ENCODE measurements around the gene DCN.

The DCN gene

GRCh38 chr12:91185421-91185820 lies 2.8 kb upstream of the DCN start:
- DNase-seq, result no peak

- DNase-seq, result no peak
Measured at GRCh38 chr12:91183551-91183950, 934 bp upstream of the DCN start.

- DNase-seq, result no peak
Measured at GRCh38 chr12:91180582-91181395, 1.8 kb downstream of the DCN start.

- DNase-seq, result no peak
Measured at GRCh38 chr12:91179966-91180561, 2.6 kb downstream of the DCN start.

- DNase-seq, result no peak
Measured at GRCh38 chr12:91179315-91179714, 3.3 kb downstream of the DCN start.

GRCh38 chr12:91178781-91179180 lies 3.8 kb downstream of the DCN start:
- DNase-seq, result no peak

GRCh38 chr12:91178139-91178561 lies 4.5 kb downstream of the DCN start:
- DNase-seq, result no peak

GRCh38 chr12:91177381-91177780 lies 5.2 kb downstream of the DCN start:
- DNase-seq, result no peak

GRCh38 chr12:91176915-91177314 lies 5.7 kb downstream of the DCN start:
- DNase-seq, result no peak

- DNase-seq, result no peak
Measured at GRCh38 chr12:91176358-91176757, 6.3 kb downstream of the DCN start.

GRCh38 chr12:91173124-91173523 lies 9.5 kb downstream of the DCN start:
- no peak for DNase-seq

- no peak for DNase-seq
Measured at GRCh38 chr12:91172096-91172495, 10.5 kb downstream of the DCN start.

- DNase-seq, result no peak
Measured at GRCh38 chr12:91171476-91171875, 11.1 kb downstream of the DCN start.

- no peak for DNase-seq
Measured at GRCh38 chr12:91163116-91163515, 19.5 kb downstream of the DCN start.

GRCh38 chr12:91161009-91161408 lies 21.6 kb downstream of the DCN start:
- DNase-seq, result no peak

- no peak for DNase-seq
Measured at GRCh38 chr12:91155990-91156389, 26.6 kb downstream of the DCN start.

GRCh38 chr12:91154131-91154530 lies 28.5 kb downstream of the DCN start:
- no peak for DNase-seq

- no peak for DNase-seq
Measured at GRCh38 chr12:91144053-91144452, 38.6 kb downstream of the DCN start.

- no peak for DNase-seq
Measured at GRCh38 chr12:91143206-91143605, 39.4 kb downstream of the DCN start.

GRCh38 chr12:91142221-91142631 lies 40.4 kb downstream of the DCN start:
- DNase-seq, result no peak

GRCh38 chr12:91140026-91140931 lies 42.3 kb downstream of the DCN start:
- no peak for DNase-seq

- no peak for DNase-seq
Measured at GRCh38 chr12:91139286-91139685, 43.3 kb downstream of the DCN start.

GRCh38 chr12:91138337-91138920 lies 44.2 kb downstream of the DCN start:
- DNase-seq, result no peak
